Measurements from ENCODE around the gene MAML2.

DNA sequence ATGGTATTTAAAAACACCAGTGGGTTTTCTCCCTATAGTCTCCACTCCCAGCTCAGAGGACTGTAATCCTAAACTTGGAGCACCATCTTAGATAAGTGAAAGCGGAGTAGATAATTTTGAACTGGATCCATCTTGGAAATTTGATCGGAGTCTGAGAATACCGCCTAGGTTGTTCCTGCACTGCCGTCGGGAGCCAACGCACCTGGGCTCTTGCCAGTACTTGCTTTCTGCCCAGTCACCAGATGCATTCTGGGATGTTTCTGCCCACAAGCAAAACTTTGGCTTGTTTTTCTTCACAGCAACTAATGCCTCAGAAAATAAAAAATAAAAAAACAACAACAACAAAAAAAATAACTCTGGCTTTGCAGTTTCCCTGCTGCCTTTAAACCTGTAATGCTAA, 306.1 kb downstream of the MAML2 start:
- TF ChIP-seq POLR2A (IDR thresholded peaks at IDR 0.05) (no peak), POLR2AphosphoS5 (IDR thresholded peaks at IDR 0.05) (no peak)
- TF ChIP-seq, protein P1, sequence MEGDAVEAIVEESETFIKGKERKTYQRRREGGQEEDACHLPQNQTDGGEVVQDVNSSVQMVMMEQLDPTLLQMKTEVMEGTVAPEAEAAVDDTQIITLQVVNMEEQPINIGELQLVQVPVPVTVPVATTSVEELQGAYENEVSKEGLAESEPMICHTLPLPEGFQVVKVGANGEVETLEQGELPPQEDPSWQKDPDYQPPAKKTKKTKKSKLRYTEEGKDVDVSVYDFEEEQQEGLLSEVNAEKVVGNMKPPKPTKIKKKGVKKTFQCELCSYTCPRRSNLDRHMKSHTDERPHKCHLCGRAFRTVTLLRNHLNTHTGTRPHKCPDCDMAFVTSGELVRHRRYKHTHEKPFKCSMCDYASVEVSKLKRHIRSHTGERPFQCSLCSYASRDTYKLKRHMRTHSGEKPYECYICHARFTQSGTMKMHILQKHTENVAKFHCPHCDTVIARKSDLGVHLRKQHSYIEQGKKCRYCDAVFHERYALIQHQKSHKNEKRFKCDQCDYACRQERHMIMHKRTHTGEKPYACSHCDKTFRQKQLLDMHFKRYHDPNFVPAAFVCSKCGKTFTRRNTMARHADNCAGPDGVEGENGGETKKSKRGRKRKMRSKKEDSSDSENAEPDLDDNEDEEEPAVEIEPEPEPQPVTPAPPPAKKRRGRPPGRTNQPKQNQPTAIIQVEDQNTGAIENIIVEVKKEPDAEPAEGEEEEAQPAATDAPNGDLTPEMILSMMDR (IDR thresholded peaks at IDR 0.05): no peak
